Measurements from ENCODE around the gene DGUOK.
A peak's percentile ranks its signal among the peaks of the same experiment; 100 is the strongest.

Gene DGUOK

GRCh38 chr2:73981081-73982001 lies 54.7 kb downstream of the DGUOK start:
- DNase-seq: no peak

DNA sequence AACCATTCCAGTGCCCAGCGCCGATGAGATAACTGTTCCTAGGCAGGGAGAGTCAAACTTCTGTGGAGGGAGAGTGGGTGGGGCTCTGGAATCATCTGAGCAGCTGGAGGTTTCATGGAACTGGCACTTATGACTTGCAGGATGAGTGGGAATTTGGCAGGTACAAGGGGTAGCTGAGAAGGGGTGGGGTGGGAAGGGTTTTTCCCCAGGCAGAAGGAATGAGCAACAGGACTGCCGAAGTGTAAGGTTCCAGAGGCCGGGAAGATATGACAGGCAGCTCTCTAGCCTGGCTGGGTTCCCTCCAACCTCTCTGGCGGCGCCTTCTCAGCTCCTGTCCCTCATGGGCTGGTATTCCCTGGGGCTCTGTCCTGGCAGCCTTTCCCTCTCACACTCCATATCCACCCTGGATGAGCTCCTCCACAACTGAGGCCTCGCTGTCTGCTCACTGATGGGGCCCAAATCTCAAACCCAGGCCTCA lies 55.5 kb downstream of the DGUOK start:
- DNase-seq: no peak

- DNase-seq: peak; percentile 92
These were observed 56.9 kb downstream of the DGUOK start for GRCh38 chr2:73983322-73984202.

DNA sequence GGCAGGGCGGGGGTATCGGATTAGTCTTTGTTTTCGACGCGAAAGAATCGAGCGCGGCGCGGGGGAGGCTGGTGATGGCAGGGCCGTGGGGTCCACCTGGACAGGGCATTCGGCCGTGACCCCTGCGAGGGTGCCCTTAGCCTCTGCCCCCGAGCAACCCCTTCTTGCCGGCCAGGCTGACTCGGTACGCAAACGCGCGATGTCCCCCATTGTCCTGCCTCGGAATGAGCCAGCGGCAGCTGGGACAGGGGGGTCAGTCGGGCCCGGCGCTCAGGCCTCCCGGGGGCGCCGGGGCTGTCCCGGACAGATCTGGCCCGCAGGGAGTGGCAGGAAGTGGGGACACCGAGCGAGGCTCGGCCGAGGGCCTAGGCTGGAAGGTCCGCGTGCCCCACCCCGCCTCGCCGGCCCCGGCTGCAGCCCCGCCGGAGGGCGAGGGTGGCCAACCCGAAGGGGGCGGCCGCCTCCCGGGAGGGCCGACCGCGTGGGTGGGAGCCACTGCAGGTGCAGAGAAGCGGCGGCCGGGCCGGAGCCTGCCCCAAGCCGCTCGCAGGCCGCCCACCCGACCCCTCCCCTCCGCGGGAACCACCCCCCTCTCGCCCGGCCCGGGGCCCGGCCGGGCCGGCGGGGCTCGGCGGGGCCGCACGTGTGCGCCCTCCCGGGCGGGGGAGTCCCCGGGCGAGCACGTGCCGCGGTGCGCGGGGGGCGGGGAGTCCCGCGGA lies 57.7 kb downstream of the DGUOK start, which contains the start of gene TET3:
Gene TET3 (plus strand): TSS at position 708 of the 719 bp plus-strand sequence. CDS start 1,494 bp downstream, outside the sequence.
- no peak for DNase-seq

DNA sequence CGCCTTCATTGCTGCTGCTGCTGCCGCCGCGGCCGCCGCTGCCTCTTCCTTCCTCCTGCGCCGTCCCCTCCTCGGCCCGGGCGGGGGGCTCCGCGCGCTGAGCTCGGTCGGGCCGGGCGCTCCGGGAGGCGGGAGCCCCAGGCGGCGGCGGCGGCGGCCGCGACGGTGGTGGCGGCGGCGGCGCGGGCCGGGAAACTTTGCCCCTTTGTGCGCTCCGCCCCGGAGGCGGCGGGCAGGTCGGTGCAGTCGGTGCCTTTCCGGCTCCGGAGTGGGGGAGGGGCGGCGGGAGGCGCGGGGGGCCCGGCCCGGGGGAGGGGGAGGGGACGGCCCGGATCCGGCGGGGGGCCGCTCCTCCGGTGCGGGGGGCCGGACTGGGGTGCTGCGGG lies 58.2 kb downstream of the DGUOK start:
- no peak for DNase-seq

- peak; percentile 25 for DNase-seq
These were observed 58.8 kb downstream of the DGUOK start for GRCh38 chr2:73985308-73986084.

- no peak for DNase-seq
These were observed 59.5 kb downstream of the DGUOK start for GRCh38 chr2:73986085-73986681.

DNA sequence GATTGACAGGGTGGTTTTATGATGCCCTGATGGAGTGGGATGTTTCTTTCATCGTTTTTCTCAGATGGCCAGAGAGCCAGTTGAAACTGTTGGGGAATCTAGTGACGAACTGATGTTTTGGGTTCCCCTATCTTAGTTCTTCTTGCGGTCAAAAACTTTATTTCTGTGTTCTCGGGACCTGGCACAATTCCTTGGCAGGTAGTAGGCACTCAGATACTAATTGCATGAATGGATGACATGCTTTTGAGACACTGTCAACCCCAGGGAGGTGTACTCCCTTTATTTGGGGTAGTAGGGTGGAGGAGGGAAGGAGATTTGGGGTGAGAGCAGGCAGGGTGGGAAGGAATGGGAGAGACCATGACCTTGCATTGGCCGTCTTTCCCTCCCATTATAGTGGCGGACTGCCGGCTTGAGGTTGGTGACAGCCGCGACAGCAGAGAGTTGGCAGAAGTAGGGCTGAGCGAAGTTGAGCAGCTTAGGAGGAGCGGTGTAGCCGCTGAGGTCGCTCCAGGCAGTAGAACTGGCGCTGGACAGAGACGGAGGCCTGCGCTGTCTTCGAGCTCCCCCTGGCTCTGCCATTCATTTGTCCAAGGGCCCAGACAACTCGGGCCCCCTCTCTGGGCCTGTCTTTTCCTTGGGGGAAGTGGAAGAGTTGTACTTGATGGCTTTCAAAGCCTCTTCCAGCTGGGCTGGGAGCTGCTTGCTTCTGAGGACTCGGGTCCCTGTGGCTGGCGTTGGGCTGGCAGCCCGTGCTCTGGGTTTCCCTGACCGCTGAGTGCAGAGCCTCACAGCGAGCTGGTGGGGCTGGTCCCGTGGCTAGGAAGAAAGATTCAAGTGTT lies 60.6 kb downstream of the DGUOK start:
- DNase-seq: no peak

- DNase-seq: no peak
These were observed 61.4 kb downstream of the DGUOK start for GRCh38 chr2:73987948-73988700.

- DNase-seq: no peak
These were observed 63.3 kb downstream of the DGUOK start for GRCh38 chr2:73989972-73990371.

GRCh38 chr2:73990531-73990930 lies 63.9 kb downstream of the DGUOK start:
- no peak for DNase-seq

DNA sequence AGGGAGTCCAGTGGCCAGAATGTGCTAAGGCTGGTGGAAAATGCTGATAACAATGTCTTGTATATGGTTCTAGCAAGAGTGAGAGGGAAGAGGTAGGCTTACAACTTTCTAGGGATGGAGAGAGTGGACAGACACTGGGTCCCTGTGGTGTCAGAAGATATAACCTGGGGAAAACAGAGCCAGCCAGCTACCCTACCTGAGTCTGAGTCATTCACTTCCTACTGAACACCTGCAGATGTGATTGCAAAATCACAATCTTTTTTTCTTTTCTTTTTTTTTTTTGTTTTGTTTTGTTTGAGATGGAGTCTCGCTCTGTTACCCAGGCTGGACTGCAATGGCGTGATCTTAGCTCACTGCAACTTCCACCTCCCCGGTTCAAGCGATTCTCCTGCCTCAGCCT lies 65.4 kb downstream of the DGUOK start:
- no peak for DNase-seq

GRCh38 chr2:73993376-73993775 lies 66.7 kb downstream of the DGUOK start:
- no peak for DNase-seq

DNA sequence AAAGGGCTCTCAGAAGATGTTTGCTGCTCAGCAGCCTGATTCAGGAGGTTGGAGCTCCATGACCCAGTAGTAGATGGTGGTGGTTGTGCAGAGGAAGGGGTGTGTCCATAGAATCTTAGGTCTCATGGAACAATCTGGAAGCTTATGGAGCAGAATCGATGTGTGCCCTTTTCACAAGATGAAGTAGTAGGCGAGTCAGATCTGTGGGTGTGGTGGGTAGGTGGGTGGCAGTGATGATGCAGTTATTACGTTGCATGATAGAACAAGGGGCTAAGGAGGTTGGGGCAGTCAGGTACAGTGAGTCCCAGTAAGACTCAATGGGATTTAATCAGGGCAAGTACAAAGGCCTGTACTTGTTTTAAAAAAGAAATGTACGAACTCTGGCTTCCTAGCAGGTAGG lies 67.1 kb downstream of the DGUOK start:
- no peak for DNase-seq

GRCh38 chr2:73994178-73994831 lies 67.6 kb downstream of the DGUOK start:
- DNase-seq: no peak

DNA sequence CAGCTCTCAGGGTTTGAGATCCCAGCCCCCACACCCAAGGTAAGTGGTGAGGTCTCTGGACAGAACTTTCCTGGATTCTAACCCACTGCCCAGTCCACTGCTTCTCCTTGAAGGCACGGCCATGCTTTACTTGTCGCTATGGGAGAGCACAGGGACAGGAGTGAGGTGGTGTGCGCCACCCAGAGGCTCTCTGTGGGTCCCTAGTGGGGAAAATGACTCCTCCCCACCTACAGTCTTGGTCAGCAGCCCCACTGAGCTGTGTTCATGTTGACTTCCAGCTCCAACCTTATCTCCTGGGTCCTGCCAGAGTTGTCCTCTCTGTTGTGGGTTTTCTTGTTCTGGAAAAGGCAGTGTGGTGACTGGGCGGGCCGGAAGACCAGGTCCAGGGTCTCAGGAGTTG lies 69.1 kb downstream of the DGUOK start:
- no peak for DNase-seq

DNA sequence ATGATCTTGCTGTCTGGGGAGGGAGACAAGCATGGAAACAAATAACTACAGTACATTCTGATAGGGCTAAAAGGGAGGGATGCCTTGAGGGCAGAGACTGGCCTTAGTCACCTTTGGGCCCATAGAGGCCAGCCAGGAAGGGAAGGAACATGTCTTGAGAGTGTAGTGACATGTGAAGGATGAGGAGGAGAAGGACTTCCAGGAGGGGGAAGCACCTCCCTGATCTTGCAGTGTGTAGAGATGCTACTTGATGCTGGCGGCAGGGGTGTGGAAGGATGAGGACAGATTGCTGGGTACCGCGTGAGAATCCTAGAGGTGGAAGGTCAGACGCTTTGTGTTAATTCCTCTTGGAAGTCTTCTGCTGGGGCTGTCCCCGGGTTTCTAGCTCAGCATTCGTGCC lies 71.1 kb downstream of the DGUOK start:
- no peak for DNase-seq

- no peak for DNase-seq
These were observed 71.8 kb downstream of the DGUOK start for GRCh38 chr2:73998451-73998850.

DNA sequence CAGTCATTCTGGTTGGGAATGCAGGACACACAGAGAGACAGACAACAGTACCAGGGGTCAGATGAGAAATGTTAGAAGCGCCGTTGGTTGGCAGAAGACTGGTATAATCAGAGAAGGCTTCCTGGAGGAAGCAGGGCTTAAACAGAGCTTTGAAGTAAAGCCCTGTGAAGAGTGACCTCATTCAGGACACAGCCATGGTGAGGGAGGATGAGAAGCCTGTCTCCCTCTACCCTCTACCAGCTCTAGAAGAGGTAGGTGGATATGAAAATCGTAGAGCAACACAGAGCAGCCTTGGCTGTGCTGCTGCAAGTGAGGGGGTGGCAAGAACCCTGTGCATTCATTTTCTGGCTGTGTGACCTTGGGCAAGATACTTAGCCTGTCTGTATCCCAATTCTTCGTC lies 72.3 kb downstream of the DGUOK start:
- DNase-seq: no peak
